ENCODE results near the gene C1orf226.
"Not testable (repeated sequence)": the region's sequence is repeated elsewhere in the genome, so short reads cannot be mapped to it uniquely, and the experiment has no call there.

Gene C1orf226

DNA sequence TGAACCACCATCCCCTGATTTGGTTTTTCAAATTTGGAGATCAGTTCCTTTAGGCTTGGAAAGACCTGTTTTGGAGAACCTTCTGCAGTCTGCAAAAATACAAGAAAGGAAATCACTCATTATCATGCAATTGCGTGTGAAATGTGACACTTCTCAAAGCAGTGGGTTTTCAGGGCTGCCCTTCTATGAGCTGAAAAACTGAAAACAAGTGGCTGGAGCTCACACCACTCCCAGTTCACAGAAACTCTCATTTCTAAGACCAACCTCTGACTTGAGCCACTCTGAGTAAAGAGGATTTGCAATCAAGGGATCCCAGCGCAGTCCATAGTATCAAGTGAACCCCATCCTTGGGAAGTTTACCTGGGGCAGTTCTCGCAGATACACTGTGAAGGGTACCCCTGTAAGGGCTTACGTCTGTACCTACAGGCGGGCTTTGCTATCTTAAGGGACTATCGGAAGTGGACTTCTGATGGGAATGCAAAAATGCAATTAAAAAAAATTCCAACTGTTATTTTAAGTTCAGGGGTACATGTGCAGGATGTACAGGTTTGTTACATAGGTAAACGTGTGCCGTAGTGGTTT is 17.6 kb downstream of the C1orf226 start:
- Histone ChIP-seq H3K9ac (ENCODE audit: low read depth, low read length) (no peak overlapping the region), H3K36me3 (ENCODE audit: control insufficient read depth, insufficient read depth, low read length) (no peaks in the 10 kb centered on the region), H3K27me3 (ENCODE audit: control insufficient read depth, insufficient read depth, low read length) (no peaks in the 10 kb centered on the region), H3K9me3 (ENCODE audit: control insufficient read depth, insufficient read depth, low read length) (no peaks in the 10 kb centered on the region), H3K4me3 (ENCODE audit: low read depth, low read length) (no peak overlapping the region), H3K4me1 (ENCODE audit: control insufficient read depth, insufficient read depth, low read length) (no peaks in the 10 kb centered on the region)

DNA sequence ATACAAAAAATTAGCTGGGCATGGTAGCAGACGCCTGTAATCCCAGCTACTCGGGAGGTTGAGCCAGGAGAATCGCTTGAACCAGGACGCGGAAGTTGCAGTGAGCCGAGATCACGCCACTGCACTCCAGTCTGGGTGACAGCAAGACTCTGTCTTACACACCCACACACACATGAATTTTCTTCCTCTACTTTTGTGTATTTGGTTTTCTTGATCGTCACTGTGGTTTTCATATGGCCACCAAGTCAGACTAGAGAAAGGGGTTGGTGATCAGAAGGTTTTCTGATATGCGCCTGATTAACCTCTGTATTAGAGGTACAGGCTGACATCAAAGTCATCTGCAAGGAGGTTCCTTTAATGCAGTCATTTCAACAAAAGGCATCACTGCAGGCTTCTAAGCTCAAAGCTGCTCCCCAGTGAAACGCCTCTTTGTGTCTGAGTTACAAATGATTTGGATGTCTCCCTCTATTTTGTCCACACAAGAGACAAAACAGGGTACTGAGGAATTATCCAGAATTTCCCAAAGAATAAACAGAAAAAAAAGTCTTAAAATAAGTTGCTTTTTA is 19.3 kb downstream of the C1orf226 start:
- Histone ChIP-seq H3K36me3 (ENCODE audit: control insufficient read depth, insufficient read depth, low read length) (no peaks in the 10 kb centered on the region), H3K4me1 (ENCODE audit: control insufficient read depth, insufficient read depth, low read length) (no peaks in the 10 kb centered on the region), H3K9ac (ENCODE audit: low read depth, low read length) (no peak overlapping the region), H3K9me3 (ENCODE audit: control insufficient read depth, insufficient read depth, low read length) (no peaks in the 10 kb centered on the region), H3K27me3 (ENCODE audit: control insufficient read depth, insufficient read depth, low read length) (no peaks in the 10 kb centered on the region), H3K4me3 (ENCODE audit: low read depth, low read length) (no peak overlapping the region)

DNA sequence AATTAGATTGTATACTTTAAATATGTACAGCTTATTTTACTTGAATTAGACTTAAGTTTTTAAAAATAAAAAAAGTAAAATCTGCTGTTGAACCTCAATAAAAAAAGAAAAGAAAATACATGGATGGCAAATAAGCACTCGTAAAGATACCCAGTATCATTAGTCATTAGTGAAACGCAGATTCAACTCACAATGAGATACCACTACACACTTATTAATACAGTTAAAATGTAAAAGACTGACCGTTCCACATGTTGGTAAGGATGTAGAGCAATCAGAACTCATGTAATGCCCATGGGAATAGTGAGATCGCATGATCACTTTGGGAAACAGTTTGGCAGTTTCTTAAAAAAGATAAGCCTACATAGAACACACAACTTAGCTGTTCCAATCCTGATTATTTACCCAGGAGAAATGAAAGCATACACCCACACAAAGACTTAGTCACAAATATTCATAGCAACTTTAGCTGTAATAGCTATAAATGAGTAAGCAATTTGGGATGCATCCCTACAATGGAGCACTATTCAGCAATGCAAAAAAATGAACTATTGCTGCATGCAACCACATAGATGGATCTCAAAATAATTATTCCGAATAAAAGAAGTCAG is 23.1 kb downstream of the C1orf226 start:
- Histone ChIP-seq H3K27me3 (ENCODE audit: control insufficient read depth, insufficient read depth, low read length) (no peaks in the 10 kb centered on the region), H3K36me3 (ENCODE audit: control insufficient read depth, insufficient read depth, low read length) (no peaks in the 10 kb centered on the region), H3K4me1 (ENCODE audit: control insufficient read depth, insufficient read depth, low read length) (no peaks in the 10 kb centered on the region), H3K4me3 (ENCODE audit: low read depth, low read length) (no peak overlapping the region), H3K9me3 (ENCODE audit: control insufficient read depth, insufficient read depth, low read length) (no peaks in the 10 kb centered on the region), H3K9ac (ENCODE audit: low read depth, low read length) (no peak overlapping the region)

DNA sequence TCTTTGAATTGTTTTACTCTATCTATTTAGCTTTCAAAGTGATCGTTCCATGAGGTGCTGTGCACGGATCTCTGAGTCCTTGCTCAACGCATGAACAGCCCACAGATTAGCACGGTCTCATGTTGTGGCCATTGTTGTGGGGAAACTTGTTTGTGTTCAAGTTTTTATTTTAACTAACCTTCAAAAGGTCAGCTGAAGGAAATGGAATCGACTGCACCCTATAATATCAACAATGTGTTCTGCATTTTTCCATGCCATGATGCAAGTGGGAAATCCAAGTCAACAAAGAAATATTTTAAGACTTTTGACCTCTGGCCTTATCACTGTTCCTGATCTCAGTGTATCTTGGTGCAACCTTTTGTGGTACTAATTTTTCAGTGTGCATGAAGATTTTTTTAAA is 24.3 kb downstream of the C1orf226 start:
- Histone ChIP-seq H3K4me1 (ENCODE audit: control insufficient read depth, insufficient read depth, low read length) (no peaks in the 10 kb centered on the region), H3K9me3 (ENCODE audit: control insufficient read depth, insufficient read depth, low read length) (no peaks in the 10 kb centered on the region), H3K9ac (ENCODE audit: low read depth, low read length) (no peak overlapping the region), H3K27me3 (ENCODE audit: control insufficient read depth, insufficient read depth, low read length) (no peaks in the 10 kb centered on the region), H3K4me3 (ENCODE audit: low read depth, low read length) (no peak overlapping the region), H3K36me3 (ENCODE audit: control insufficient read depth, insufficient read depth, low read length) (no peaks in the 10 kb centered on the region)

DNA sequence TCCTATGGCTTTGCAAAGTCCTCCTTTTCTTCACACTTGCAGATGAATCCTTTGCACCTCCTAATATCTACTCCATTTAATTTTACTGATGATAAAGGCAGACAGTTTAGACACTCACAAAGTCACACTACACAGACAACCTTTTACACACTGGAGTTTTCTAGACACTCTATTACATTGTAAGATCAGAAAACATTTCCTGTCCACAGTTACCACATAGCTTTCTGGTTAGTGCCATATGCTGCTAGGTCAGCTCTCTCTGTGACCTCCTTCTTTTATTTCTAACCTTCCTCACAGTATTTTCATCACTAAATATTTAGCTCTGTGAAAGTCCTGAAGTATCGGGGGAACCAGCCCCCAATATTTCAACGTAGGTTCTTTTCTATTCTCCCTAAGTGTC is 25.3 kb downstream of the C1orf226 start:
- Histone ChIP-seq H3K4me1 (ENCODE audit: control insufficient read depth, insufficient read depth, low read length) (no peaks in the 10 kb centered on the region), H3K36me3 (ENCODE audit: control insufficient read depth, insufficient read depth, low read length) (no peaks in the 10 kb centered on the region), H3K27me3 (ENCODE audit: control insufficient read depth, insufficient read depth, low read length) (no peaks in the 10 kb centered on the region), H3K4me3 (ENCODE audit: low read depth, low read length) (no peak overlapping the region), H3K9ac (ENCODE audit: low read depth, low read length) (no peak overlapping the region), H3K9me3 (ENCODE audit: control insufficient read depth, insufficient read depth, low read length) (no peaks in the 10 kb centered on the region)

DNA sequence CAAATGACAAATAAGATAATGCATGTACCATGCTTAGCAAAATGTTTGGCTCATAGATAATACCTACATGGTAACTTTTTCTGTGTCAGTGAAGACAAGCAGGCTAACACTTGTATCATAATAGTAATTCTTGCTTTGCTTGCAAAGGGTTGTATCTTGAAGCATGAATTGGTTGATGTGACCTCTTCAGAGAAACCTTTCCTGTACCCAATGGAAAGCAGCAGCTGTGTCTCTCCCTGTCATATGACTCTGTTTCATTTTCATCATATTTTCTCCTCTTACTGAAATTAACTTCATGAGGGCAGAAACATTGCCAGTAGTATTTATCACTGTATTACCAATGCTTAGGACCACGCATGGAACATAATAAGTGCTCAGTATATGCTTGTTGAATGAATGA is 26.0 kb downstream of the C1orf226 start:
- no peaks in the 10 kb centered on the region for H3K27me3 ChIP-seq (ENCODE audit: control insufficient read depth, insufficient read depth, low read length)
- no peaks in the 10 kb centered on the region for H3K9me3 ChIP-seq (ENCODE audit: control insufficient read depth, insufficient read depth, low read length)
- no peak overlapping the region for H3K9ac ChIP-seq (ENCODE audit: low read depth, low read length)
- no peaks in the 10 kb centered on the region for H3K36me3 ChIP-seq (ENCODE audit: control insufficient read depth, insufficient read depth, low read length)
- H3K4me3 ChIP-seq (ENCODE audit: low read depth, low read length): no peak overlapping the region
- H3K4me1 ChIP-seq (ENCODE audit: control insufficient read depth, insufficient read depth, low read length): no peaks in the 10 kb centered on the region

DNA sequence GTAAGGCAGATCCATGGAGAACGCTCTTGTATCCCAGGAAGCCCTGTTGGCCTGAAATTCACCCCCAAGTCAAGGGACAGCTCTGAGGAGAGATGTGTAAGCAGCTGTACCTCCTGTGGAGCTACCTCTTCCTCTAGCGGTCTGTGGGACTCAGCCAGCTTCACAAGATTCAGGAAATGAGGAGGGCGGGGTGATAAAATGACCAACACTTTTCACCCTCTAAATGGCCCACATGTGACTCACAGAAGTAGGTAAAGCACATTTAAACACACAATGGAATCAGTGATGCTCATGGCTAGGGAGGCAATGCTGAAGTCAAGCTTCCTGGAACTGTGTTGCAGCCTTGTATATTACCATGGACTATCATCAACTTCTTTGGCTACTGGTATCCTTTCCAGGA is 30.5 kb downstream of the C1orf226 start, which contains the start of gene SH2D1B:
SH2D1B (minus strand) TSS at position 135 of the 400 bp plus-strand sequence; CDS start at position 15, 120 bp downstream.
- no peaks in the 10 kb centered on the region for H3K4me1 ChIP-seq (ENCODE audit: control insufficient read depth, insufficient read depth, low read length)
- no peak within 1 kb of the TSS for H3K4me3 ChIP-seq (ENCODE audit: low read depth, low read length)
- H3K9ac ChIP-seq (ENCODE audit: low read depth, low read length): no peak within 1 kb of the TSS
- H3K9me3 ChIP-seq (ENCODE audit: control insufficient read depth, insufficient read depth, low read length): peaks cover 4% of the 10 kb centered on the region
- H3K36me3 ChIP-seq (ENCODE audit: control insufficient read depth, insufficient read depth, low read length): no peaks in the 10 kb centered on the region
- no peaks in the 10 kb centered on the region for H3K27me3 ChIP-seq (ENCODE audit: control insufficient read depth, insufficient read depth, low read length)

DNA sequence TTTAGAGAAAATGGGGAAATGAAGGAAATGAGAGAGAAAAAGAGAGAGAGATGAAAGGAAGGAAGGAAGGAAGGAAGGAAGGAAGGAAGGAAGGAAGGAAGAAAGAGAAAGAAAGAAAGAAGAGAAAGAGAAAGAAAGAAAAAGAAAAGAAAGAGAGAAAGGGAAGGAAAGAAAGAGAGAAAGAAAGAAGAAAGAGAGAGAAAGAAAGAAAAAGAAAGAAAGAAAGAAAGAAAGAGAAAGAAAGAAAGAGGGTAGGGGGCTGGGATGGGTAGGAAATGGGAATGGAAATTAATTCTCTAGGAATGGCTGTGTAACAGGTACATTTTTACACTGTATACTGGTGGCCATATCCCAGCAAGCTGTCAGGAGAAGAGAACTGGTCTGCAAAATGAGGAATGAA is 34.7 kb downstream of the C1orf226 start:
- H3K9ac ChIP-seq (ENCODE audit: low read depth, low read length): no peak overlapping the region
- H3K4me1 ChIP-seq (ENCODE audit: control insufficient read depth, insufficient read depth, low read length): no peaks in the 10 kb centered on the region
- H3K9me3 ChIP-seq (ENCODE audit: control insufficient read depth, insufficient read depth, low read length): peaks cover 4% of the 10 kb centered on the region

DNA sequence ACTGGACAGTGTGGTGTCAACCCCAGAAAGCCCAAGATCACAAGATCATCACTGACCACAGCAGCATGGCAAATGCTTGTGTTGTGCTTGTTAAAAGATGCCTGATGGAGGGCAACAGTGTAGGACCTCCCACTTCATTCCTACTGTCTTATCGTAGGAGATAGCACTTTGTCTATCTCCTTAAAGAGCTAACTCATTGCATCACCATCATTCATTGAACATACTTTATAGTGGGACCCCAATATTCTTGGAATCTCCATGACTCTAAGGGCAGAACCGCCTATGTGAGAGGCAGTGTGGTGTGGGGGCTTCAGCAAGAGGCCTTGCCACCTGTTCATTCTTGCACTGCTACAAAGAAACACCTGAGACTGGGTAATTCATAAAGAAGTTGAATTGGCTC is 35.4 kb downstream of the C1orf226 start:
- peaks cover 4% of the 10 kb centered on the region for H3K9me3 ChIP-seq (ENCODE audit: control insufficient read depth, insufficient read depth, low read length)
- no peaks in the 10 kb centered on the region for H3K36me3 ChIP-seq (ENCODE audit: control insufficient read depth, insufficient read depth, low read length)
- no peak overlapping the region for H3K4me3 ChIP-seq (ENCODE audit: low read depth, low read length)
- H3K27me3 ChIP-seq (ENCODE audit: control insufficient read depth, insufficient read depth, low read length): no peaks in the 10 kb centered on the region
- H3K9ac ChIP-seq (ENCODE audit: low read depth, low read length): no peak overlapping the region
- H3K4me1 ChIP-seq (ENCODE audit: control insufficient read depth, insufficient read depth, low read length): no peaks in the 10 kb centered on the region

More for the DNA sequence above, 34.7 kb downstream of the C1orf226 start:
- Histone ChIP-seq H3K27me3 (ENCODE audit: control insufficient read depth, insufficient read depth, low read length) (no peaks in the 10 kb centered on the region), H3K4me3 (ENCODE audit: low read depth, low read length) (no peak overlapping the region), H3K36me3 (ENCODE audit: control insufficient read depth, insufficient read depth, low read length) (no peaks in the 10 kb centered on the region)

DNA sequence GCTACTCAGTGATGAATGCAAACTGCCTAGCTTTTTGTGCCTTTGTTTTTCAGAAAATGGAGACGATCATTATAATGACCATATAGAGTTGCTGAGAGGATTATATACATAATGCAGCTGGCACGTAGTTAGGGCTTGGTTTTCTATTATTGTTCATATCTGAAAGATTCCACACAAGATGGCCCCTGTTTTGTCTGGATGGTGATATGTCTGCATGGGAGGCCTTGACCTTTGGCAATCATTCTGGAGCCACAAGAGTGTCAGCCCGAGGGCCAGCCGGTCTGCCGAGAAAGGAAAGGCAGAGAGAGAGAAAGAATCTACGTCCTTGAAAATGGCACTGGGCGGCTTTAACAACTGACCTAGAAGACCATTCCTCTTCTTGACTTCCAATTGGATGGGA is 36.1 kb downstream of the C1orf226 start:
- H3K27me3 ChIP-seq (ENCODE audit: control insufficient read depth, insufficient read depth, low read length): no peaks in the 10 kb centered on the region
- no peak overlapping the region for H3K4me3 ChIP-seq (ENCODE audit: low read depth, low read length)
- H3K9me3 ChIP-seq (ENCODE audit: control insufficient read depth, insufficient read depth, low read length): peaks cover 4% of the 10 kb centered on the region
- H3K36me3 ChIP-seq (ENCODE audit: control insufficient read depth, insufficient read depth, low read length): no peaks in the 10 kb centered on the region
- H3K4me1 ChIP-seq (ENCODE audit: control insufficient read depth, insufficient read depth, low read length): no peaks in the 10 kb centered on the region
- no peak overlapping the region for H3K9ac ChIP-seq (ENCODE audit: low read depth, low read length)

DNA sequence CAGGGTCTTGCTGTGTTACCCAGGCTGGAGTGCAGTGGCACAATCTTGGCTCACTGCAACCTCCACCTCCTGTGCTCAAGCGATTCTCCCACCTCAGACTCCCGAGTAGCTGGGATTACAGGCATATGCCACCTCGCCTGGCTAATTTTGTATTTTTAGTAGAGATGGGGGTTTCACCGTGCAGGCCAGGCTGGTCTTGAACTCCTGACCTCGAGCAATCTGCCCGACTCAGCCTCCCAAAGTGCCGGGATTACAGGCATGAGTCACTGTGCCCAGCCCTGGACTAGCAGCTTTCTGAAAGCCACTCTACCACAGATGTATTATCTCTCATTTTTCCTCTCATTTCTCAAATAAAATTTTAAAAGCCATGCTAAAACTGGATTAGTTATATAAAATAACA is 37.1 kb downstream of the C1orf226 start:
- H3K4me3 ChIP-seq (ENCODE audit: low read depth, low read length); H3K9ac ChIP-seq (ENCODE audit: low read depth, low read length); H3K36me3 ChIP-seq (ENCODE audit: control insufficient read depth, insufficient read depth, low read length); H3K4me1 ChIP-seq (ENCODE audit: control insufficient read depth, insufficient read depth, low read length); H3K27me3 ChIP-seq (ENCODE audit: control insufficient read depth, insufficient read depth, low read length); H3K9me3 ChIP-seq (ENCODE audit: control insufficient read depth, insufficient read depth, low read length): not testable (repeated sequence)

DNA sequence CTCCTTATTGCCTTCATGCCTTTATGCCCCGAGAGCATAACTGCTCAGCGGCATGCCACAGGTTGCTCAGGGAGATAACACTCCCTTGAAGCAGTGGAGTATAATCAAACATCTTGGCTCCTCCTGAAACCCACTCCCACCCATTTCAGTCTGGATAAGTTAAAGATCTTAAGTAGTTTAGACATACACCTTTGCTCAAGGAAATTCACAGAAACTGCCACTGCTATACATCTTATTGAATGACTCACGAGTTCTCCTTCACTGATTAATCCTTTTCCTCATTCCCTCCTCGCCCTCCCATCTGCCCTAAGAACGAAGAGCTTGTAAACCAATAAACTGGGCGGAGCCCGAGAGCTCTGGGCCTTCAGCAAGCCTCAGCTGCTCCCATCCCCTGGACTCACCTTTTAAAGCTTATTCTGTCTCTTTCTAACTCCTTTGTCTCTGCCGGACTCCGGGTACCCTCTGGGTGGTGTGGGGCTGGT is 38.0 kb downstream of the C1orf226 start:
- H3K27me3 ChIP-seq (ENCODE audit: control insufficient read depth, insufficient read depth, low read length); H3K4me1 ChIP-seq (ENCODE audit: control insufficient read depth, insufficient read depth, low read length); H3K36me3 ChIP-seq (ENCODE audit: control insufficient read depth, insufficient read depth, low read length); H3K9me3 ChIP-seq (ENCODE audit: control insufficient read depth, insufficient read depth, low read length); H3K4me3 ChIP-seq (ENCODE audit: low read depth, low read length); H3K9ac ChIP-seq (ENCODE audit: low read depth, low read length): not testable (repeated sequence)

All from iPS-15b (cell line).